GM23248 (cell line): Measurements from ENCODE around the gene STX8. TPM values are rescaled to one million over a fixed set of nuclear protein-coding genes. Genes with fewer than 3 reads are reported as not detected.

Experiments
- DNase-seq: peaks from one replicate; pipeline ENCODE4 v3.0.0-alpha.2; 2015
- H2AFZ ChIP-seq: fragments of 200-600 bp; sonication (generic); 2 replicates; pipeline ENCODE4 v1.6.1; 2016; ENCODE audit warnings: antibody characterized with exemption
- H3F3A ChIP-seq: fragments of 200-600 bp; sonication (generic); 2 replicates; pipeline ENCODE4 v1.6.1; 2016; ENCODE audit warnings: mild to moderate bottlenecking, antibody characterized with exemption, mixed run types; ENCODE audit not compliant: insufficient read depth
- H3K27ac ChIP-seq: fragments of 200-600 bp; sonication (generic); 2 replicates; pipeline ENCODE4 v1.5.1; 2016; ENCODE audit warnings: mild to moderate bottlenecking
- H3K27me3 ChIP-seq: fragments of 200-600 bp; sonication (generic); replicated peaks from 2 replicates; pipeline ENCODE4 v1.6.1; 2016; ENCODE audit warnings: mild to moderate bottlenecking; ENCODE audit not compliant: insufficient read depth
- H3K36me3 ChIP-seq: fragments of 200-600 bp; sonication (generic); 2 replicates; pipeline ENCODE4 v1.6.1; 2016; ENCODE audit warnings: low read depth, mild to moderate bottlenecking
- H3K4me1 ChIP-seq: fragments of 200-600 bp; sonication (generic); 2 replicates; pipeline ENCODE4 v1.6.1; 2016; ENCODE audit warnings: mild to moderate bottlenecking; ENCODE audit not compliant: insufficient read depth
- H3K4me2 ChIP-seq: fragments of 200-600 bp; sonication (generic); one replicate; pipeline ENCODE4 v1.6.1; 2016; ENCODE audit warnings: mild to moderate bottlenecking; ENCODE audit not compliant: unreplicated experiment
- H3K4me3 ChIP-seq: fragments of 200-600 bp; sonication (generic); 2 replicates; pipeline ENCODE4 v1.5.1; 2016; ENCODE audit warnings: mild to moderate bottlenecking
- H3K79me2 ChIP-seq: fragments of 200-600 bp; sonication (generic); 2 replicates; pipeline ENCODE4 v1.6.1; 2016; ENCODE audit warnings: mild to moderate bottlenecking; ENCODE audit not compliant: insufficient read depth
- H3K9ac ChIP-seq: fragments of 200-600 bp; sonication (generic); 2 replicates; pipeline ENCODE4 v1.6.1; 2016; ENCODE audit warnings: mild to moderate bottlenecking
- H3K9me2 ChIP-seq: fragments of 200-600 bp; sonication (generic); 2 replicates; pipeline ENCODE4 v1.6.1; 2016; ENCODE audit warnings: mixed run types, mild to moderate bottlenecking, moderate library complexity; ENCODE audit not compliant: insufficient read depth
- H3K9me3 ChIP-seq: fragments of 200-600 bp; sonication (generic); one replicate; pipeline ENCODE4 v1.6.1; 2017; ENCODE audit warnings: low read depth
- H4K20me1 ChIP-seq: fragments of 200-600 bp; sonication (generic); 2 replicates; pipeline ENCODE4 v1.6.0; 2016; ENCODE audit not compliant: insufficient read depth
- EZH2 ChIP-seq: fragments of 200-600 bp; sonication (generic); IDR thresholded peaks from 2 replicates; pipeline ENCODE4 v1.6.1; 2018; ENCODE audit warnings: antibody characterized with exemption, mild to moderate bottlenecking; ENCODE audit not compliant: insufficient read depth, poor library complexity, severe bottlenecking
- EZH2phosphoT487 ChIP-seq: fragments of 200-600 bp; sonication (generic); IDR thresholded peaks from 2 replicates; pipeline ENCODE4 v1.6.1; 2018; ENCODE audit warnings: antibody characterized with exemption, moderate library complexity, mild to moderate bottlenecking, low read depth; ENCODE audit not compliant: insufficient read depth
- WGBS, 2 experiments: methylation state at CpG; one replicate each; pipeline ENCODE4 v1.1.6; 2015 to 2017; ENCODE audit warnings: low lambda C conversion rate in 2 of 2, low coverage in 1 of 2; ENCODE audit errors: missing lambda C conversion rate in 2 of 2; 5-methylcytosine and 5-hydroxymethylcytosine counted together
- in situ Hi-C: fragments of 300-500 bp; cut with MboI; formaldehyde crosslinking; loops from 2 replicates; pipeline ENCODE4 v1.15.0; 2020
- polyA plus RNA-seq: library from polyadenylated mRNA; unstranded; fragments of >200 nt; fragmentation: Nextera tagmentation; extraction: Ambion mirVana; gene quantifications from 2 replicates; pipeline ENCODE4 v1.2.1, GENCODE V29; 2016
- total RNA-seq: library from RNA; depleted of rRNA; stranded (reverse); fragments of >200 nt; shearing (Covaris generic); gene quantifications from 2 replicates; pipeline ENCODE4 v1.2.3, GENCODE V29; 2014

Gene STX8
- total and polyA plus RNA-seq, 2 experiments from 2014 or later: 40.7 to 84.3 TPM

GRCh38 chr17:9235346-9235745, 340.3 kb downstream of the STX8 start:
- Histone ChIP-seq H4K20me1 (no peaks in the 10 kb centered on the region), H3K4me1 (peaks cover 7% of the 10 kb centered on the region; the same call in 1 of the 2 replicates), H3K9me2 (no peaks in the 10 kb centered on the region), H3K27me3 (no peaks in the 10 kb centered on the region), H3F3A (no peaks in the 10 kb centered on the region), H3K9ac (no peak overlapping the region), H3K79me2 (no peaks in the 10 kb centered on the region), H3K4me2 (no peak overlapping the region), H3K9me3 (no peaks in the 10 kb centered on the region), H3K27ac (no peak overlapping the region), H2AFZ (no peak overlapping the region), H3K36me3 (no peaks in the 10 kb centered on the region), H3K4me3 (no peak overlapping the region)
- peak; percentile 23 for DNase-seq
- no peak for TF ChIP-seq EZH2
- no peak for TF ChIP-seq EZH2phosphoT487
- in situ Hi-C loops: no loop called here
- 56 to 70% methylated on average over 4 of the region's 4 CpGs for WGBS, 2 experiments

GRCh38 chr17:9234389-9234945, 341.2 kb downstream of the STX8 start:
- no peaks in the 10 kb centered on the region for H3K27me3 ChIP-seq
- H3K36me3 ChIP-seq: no peaks in the 10 kb centered on the region
- in situ Hi-C loops: no loop called here
- H2AFZ ChIP-seq: no peak overlapping the region
- H3K4me3 ChIP-seq: no peak overlapping the region
- H3K9me2 ChIP-seq: no peaks in the 10 kb centered on the region
- H3K4me2 ChIP-seq: no peak overlapping the region
- no peaks in the 10 kb centered on the region for H3K79me2 ChIP-seq
- no peaks in the 10 kb centered on the region for H3F3A ChIP-seq
- no peak overlapping the region for H3K27ac ChIP-seq
- no peak overlapping the region for H3K9ac ChIP-seq
- H3K4me1 ChIP-seq: peaks cover 4% of the 10 kb centered on the region; the same call in 1 of the 2 replicates
- H4K20me1 ChIP-seq: no peaks in the 10 kb centered on the region
- WGBS, 2 experiments: 93 to 94% methylated on average over 6 to 8 of the region's 8 CpGs
- TF ChIP-seq EZH2 (no peak), EZH2phosphoT487 (no peak)
- no peaks in the 10 kb centered on the region for H3K9me3 ChIP-seq
- DNase-seq: no peak

DNA sequence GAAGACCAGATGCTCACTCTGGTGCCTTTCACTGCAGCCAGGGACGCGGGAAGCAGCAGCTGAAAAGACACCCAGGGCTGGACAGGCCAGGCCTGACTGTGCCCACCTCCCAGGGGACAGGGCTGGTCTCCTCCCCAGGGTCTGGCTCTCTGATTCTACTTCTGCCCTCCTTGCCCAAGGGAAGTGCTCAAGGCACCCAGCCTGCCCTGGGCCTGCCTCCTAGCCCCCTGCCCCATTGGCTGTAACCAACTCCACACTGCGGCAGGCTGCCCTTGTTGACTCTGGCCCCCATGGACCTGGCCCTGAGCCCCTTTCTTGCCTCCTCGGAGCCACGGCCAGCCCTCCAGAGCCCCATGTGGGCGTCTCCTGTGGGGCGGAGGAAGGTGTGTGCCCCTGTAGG, 341.9 kb downstream of the STX8 start:
- Histone ChIP-seq H3K9ac (no peak overlapping the region), H3K79me2 (no peaks in the 10 kb centered on the region), H4K20me1 (no peaks in the 10 kb centered on the region), H3K9me2 (no peaks in the 10 kb centered on the region), H3K9me3 (no peaks in the 10 kb centered on the region), H3K4me3 (no peak overlapping the region), H3F3A (no peaks in the 10 kb centered on the region), H3K27ac (no peak overlapping the region), H3K4me1 (peaks cover 4% of the 10 kb centered on the region), H3K36me3 (no peaks in the 10 kb centered on the region), H2AFZ (no peak overlapping the region), H3K4me2 (no peak overlapping the region), H3K27me3 (no peaks in the 10 kb centered on the region)
- TF ChIP-seq EZH2 (no peak), EZH2phosphoT487 (no peak)
- WGBS, 2 experiments: 91 to 95% methylated on average over 7 of the region's 7 CpGs
- in situ Hi-C loops: no loop called here
- no peak for DNase-seq

- Histone ChIP-seq H3K4me1 (peaks cover 8% of the 10 kb centered on the region), H3K4me2 (no peak overlapping the region), H2AFZ (no peak overlapping the region), H3K79me2 (no peaks in the 10 kb centered on the region), H3K9ac (no peak overlapping the region), H3K36me3 (no peaks in the 10 kb centered on the region), H3K4me3 (no peak overlapping the region), H3K27ac (no peak overlapping the region), H3F3A (no peaks in the 10 kb centered on the region), H3K27me3 (no peaks in the 10 kb centered on the region), H3K9me2 (no peaks in the 10 kb centered on the region), H4K20me1 (no peaks in the 10 kb centered on the region), H3K9me3 (no peaks in the 10 kb centered on the region)
- TF ChIP-seq EZH2phosphoT487 (no peak), EZH2 (no peak)
- in situ Hi-C loops: no loop called here
- 77 to 80% methylated on average over 8 to 9 of the region's 9 CpGs for WGBS, 2 experiments
- no peak for DNase-seq
Observed at GRCh38 chr17:9233271-9233599, 342.4 kb downstream of the STX8 start.
